GM18907 (cell line): ENCODE measurements around the gene TAPBP.
"Not testable (repeated sequence)": the region's sequence is repeated elsewhere in the genome, so short reads cannot be mapped to it uniquely, and the experiment has no call there.

Experiments used
- ATAC-seq: cut with Tn5 transposase; IDR thresholded peaks from one replicate; pipeline ENCODE4 v1.9.1; 2021; ENCODE audit warnings: mild to moderate bottlenecking, moderate library complexity; ENCODE audit not compliant: unreplicated experiment

Gene TAPBP

GRCh38 chr6:33313709-33314514 lies at the start of gene TAPBP:
Gene TAPBP, minus strand, starts transcription at chr6:33314078. Its CDS starts 37 bp downstream, at chr6:33314041.
- peak; percentile 41 for ATAC-seq

GRCh38 chr6:33363486-33363885 lies 49.6 kb upstream of the TAPBP start:
- not testable (repeated sequence) for ATAC-seq

- ATAC-seq, result no peak
Measured at GRCh38 chr6:33359331-33359730, 45.5 kb upstream of the TAPBP start.

GRCh38 chr6:33357160-33357871 lies 43.4 kb upstream of the TAPBP start:
- ATAC-seq, result not testable (repeated sequence)

- no peak for ATAC-seq
Measured at GRCh38 chr6:33356295-33356694, 42.4 kb upstream of the TAPBP start.

- ATAC-seq, result not testable (repeated sequence)
Measured at GRCh38 chr6:33355860-33356259, 42.0 kb upstream of the TAPBP start.

- no peak for ATAC-seq
Measured at GRCh38 chr6:33347816-33348215, 33.9 kb upstream of the TAPBP start.

- ATAC-seq, result not testable (repeated sequence)
Measured at GRCh38 chr6:33346972-33347371, 33.1 kb upstream of the TAPBP start.

- no peak for ATAC-seq
Measured at GRCh38 chr6:33344701-33345697, 31.1 kb upstream of the TAPBP start.

GRCh38 chr6:33343953-33344611 lies 30.2 kb upstream of the TAPBP start:
- ATAC-seq, result peak; percentile 61

GRCh38 chr6:33343606-33343952 lies 29.7 kb upstream of the TAPBP start:
- ATAC-seq, result not testable (repeated sequence)

GRCh38 chr6:33339193-33339592 lies 25.3 kb upstream of the TAPBP start:
- ATAC-seq, result no peak

GRCh38 chr6:33336495-33336894 lies 22.6 kb upstream of the TAPBP start:
- ATAC-seq, result no peak

GRCh38 chr6:33335916-33336315 lies 22.0 kb upstream of the TAPBP start:
- no peak for ATAC-seq

- no peak for ATAC-seq
Measured at GRCh38 chr6:33333666-33334065, 19.8 kb upstream of the TAPBP start.

- no peak for ATAC-seq
Measured at GRCh38 chr6:33330736-33331135, 16.9 kb upstream of the TAPBP start.

GRCh38 chr6:33329058-33329457 lies 15.2 kb upstream of the TAPBP start:
- ATAC-seq, result no peak

- ATAC-seq, result no peak
Measured at GRCh38 chr6:33324125-33324524, 10.2 kb upstream of the TAPBP start.

GRCh38 chr6:33323623-33323948 lies 9.7 kb upstream of the TAPBP start:
- ATAC-seq, result peak; percentile 14

GRCh38 chr6:33321227-33321626 lies 7.3 kb upstream of the TAPBP start:
- ATAC-seq, result no peak
